ENCODE data around the gene LRRC46. TPM values are rescaled to one million over a fixed set of nuclear protein-coding genes. Genes with fewer than 3 reads are reported as not detected.

The LRRC46 gene
- total RNA-seq, 1 donor from 2014 or later: 2.8 TPM

DNA sequence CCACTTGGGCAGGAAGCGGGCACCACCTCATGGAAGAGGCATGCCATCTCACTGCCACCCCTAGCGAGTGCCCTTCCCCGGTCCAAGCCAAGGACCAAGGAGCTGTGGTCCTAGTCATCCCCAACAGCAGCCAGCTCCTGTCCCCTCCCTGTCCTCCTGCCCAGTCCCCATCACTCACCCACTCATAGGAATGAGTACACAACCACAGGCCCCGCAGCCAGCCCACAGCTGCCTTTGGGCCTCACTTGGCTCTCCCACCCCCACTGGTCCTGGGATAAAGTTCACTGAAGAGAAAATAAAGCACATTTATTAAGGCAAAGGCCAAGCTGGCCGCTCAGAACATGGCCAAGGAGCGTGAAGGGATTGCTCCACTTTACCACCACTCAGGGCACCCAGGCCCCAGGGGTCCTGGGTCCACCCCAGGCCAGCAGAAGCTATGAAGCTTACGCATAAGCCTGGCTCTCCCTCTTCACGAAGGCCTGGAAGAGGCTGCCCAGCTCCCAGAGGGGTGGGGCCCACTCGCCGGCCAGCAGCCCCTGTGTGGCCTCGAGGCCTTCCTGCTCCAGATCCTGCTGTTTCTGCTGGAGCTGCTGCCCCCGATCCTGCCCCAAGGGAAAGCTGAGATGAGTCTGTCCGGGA is 6.0 kb downstream of the LRRC46 start:
- H3K36me3 Mint-ChIP-seq: no peaks in the 10 kb centered on the region
- peak overlapping the region; percentile 51 for H3K27ac Mint-ChIP-seq
- no peaks in the 10 kb centered on the region for H3K9me3 Mint-ChIP-seq
- TF ChIP-seq, protein P1, sequence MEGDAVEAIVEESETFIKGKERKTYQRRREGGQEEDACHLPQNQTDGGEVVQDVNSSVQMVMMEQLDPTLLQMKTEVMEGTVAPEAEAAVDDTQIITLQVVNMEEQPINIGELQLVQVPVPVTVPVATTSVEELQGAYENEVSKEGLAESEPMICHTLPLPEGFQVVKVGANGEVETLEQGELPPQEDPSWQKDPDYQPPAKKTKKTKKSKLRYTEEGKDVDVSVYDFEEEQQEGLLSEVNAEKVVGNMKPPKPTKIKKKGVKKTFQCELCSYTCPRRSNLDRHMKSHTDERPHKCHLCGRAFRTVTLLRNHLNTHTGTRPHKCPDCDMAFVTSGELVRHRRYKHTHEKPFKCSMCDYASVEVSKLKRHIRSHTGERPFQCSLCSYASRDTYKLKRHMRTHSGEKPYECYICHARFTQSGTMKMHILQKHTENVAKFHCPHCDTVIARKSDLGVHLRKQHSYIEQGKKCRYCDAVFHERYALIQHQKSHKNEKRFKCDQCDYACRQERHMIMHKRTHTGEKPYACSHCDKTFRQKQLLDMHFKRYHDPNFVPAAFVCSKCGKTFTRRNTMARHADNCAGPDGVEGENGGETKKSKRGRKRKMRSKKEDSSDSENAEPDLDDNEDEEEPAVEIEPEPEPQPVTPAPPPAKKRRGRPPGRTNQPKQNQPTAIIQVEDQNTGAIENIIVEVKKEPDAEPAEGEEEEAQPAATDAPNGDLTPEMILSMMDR (conservative IDR thresholded peaks at IDR 0.05): no peak
- H3K4me3 Mint-ChIP-seq: no peak overlapping the region
- H3K27me3 Mint-ChIP-seq: no peaks in the 10 kb centered on the region
- peaks cover 9% of the 10 kb centered on the region for H3K4me1 Mint-ChIP-seq (ENCODE audit: unreplicated experiment)
- no peak for DNase-seq (ENCODE audit: extremely low spot score, unreplicated experiment)

DNA sequence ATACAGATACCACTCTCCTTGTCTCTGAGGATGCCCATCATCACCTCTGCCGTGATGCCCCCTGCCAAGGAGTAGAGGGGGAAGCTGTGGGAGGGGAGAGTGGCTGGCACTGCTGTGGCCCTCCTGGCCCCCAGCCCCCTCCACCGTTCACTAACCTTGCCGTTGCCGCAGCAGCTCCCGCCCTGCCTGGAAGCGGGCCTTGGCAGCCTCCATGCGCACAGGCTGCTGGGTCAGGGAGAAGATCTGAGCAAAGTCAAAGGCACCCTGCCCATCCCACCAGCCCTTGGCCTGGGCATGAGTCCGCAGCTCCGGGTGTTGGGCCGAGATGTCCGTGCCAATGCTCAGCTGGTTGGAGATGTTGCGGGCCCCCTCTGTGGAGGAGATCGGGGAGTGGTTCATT is 7.2 kb downstream of the LRRC46 start:
- peaks cover 4% of the 10 kb centered on the region for H3K27me3 Mint-ChIP-seq
- no peaks in the 10 kb centered on the region for H3K9me3 Mint-ChIP-seq
- peaks cover 16% of the 10 kb centered on the region for H3K4me1 Mint-ChIP-seq (ENCODE audit: unreplicated experiment)
- TF ChIP-seq, protein P1 (conservative IDR thresholded peaks at IDR 0.05): no peak
- no peak for DNase-seq (ENCODE audit: extremely low spot score, unreplicated experiment)
- H3K27ac Mint-ChIP-seq: no peak overlapping the region
- H3K36me3 Mint-ChIP-seq: no peaks in the 10 kb centered on the region
- H3K4me3 Mint-ChIP-seq: peak overlapping the region; percentile 57

DNA sequence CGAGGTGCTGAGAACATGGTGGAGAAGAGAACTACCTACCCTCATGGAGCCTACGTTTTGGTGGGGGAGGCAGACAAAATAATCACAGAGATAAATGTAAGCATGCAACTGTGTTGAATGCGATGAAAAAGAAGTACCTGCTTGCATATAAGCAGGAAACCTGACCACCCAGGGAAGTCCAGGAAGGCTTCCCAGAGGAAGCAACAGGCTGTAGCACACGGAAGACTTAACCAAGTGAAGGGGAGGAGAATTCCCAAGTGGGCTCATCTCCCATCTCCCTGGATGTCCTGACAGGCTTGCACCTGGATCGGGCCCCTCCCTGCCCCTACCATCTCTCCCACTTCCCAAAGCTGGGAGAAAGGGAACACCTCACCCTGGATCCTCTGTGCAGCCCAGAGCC is 7.6 kb downstream of the LRRC46 start:
- Mint-ChIP-seq H3K36me3 (no peaks in the 10 kb centered on the region), H3K4me1 (ENCODE audit: unreplicated experiment) (peaks cover 16% of the 10 kb centered on the region), H3K9me3 (no peaks in the 10 kb centered on the region), H3K27me3 (peaks cover 4% of the 10 kb centered on the region), H3K27ac (no peak overlapping the region), H3K4me3 (peak overlapping the region; percentile 57)
- TF ChIP-seq, protein P1 (conservative IDR thresholded peaks at IDR 0.05): no peak
- no peak for DNase-seq (ENCODE audit: extremely low spot score, unreplicated experiment)

- Mint-ChIP-seq H3K27me3 (peaks cover 15% of the 10 kb centered on the region), H3K4me1 (ENCODE audit: unreplicated experiment) (peaks cover 16% of the 10 kb centered on the region), H3K36me3 (no peaks in the 10 kb centered on the region), H3K4me3 (peak overlapping the region; percentile 95), H3K9me3 (no peaks in the 10 kb centered on the region), H3K27ac (peak overlapping the region; percentile 81)
- no peak for DNase-seq (ENCODE audit: extremely low spot score, unreplicated experiment)
- TF ChIP-seq, protein P1 (conservative IDR thresholded peaks at IDR 0.05): no peak
Observed at GRCh38 chr17:47840001-47840741, 8.7 kb downstream of the LRRC46 start.

DNA sequence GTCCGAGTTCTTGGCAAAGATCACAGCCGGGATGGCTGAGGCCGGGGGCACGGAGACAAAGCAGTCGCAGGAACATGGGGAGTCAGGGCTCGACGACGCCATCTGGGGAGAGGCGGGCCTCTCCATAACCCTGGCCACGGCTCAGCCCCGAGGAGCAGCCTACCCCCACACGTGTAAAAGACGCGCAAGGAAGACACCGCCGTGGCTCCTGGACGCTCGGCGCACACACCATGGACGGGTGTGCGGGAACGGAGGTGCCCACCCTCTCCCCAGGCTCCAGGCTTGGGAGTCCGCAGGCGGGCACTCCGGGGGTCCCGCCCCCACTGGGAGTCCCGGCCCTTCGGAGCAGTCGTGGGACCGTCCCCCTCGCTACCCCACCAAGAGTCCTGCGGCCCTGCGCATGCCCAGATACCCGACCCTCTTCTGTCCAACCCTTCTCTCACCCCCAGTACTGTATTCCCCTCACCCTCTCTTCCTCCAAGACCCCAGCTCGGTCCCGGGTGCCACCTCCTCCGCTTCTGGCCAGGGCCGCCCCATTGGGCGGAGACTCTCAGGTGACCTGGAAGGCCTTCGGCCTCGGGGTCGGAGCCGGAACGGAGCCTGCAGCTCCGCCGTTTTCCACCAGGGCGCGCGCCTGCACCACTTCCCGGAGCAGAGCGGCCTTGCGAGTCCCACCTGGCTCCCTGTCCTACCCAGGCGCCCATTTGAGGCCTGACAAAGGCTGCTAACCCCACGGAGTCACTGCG is 9.4 kb downstream of the LRRC46 start, which contains the start of gene SCRN2:
Gene SCRN2 (minus strand): TSS at position 532 of the 746 bp plus-strand sequence. CDS start 430 bp downstream, at position 102.
- Mint-ChIP-seq H3K9me3 (no peaks in the 10 kb centered on the region), H3K36me3 (no peaks in the 10 kb centered on the region), H3K4me1 (ENCODE audit: unreplicated experiment) (peaks cover 16% of the 10 kb centered on the region), H3K4me3 (peak within 1 kb of the TSS; percentile 95), H3K27me3 (peaks cover 22% of the 10 kb centered on the region), H3K27ac (peak within 1 kb of the TSS; percentile 81)
- peak; percentile 95 for DNase-seq (ENCODE audit: extremely low spot score, unreplicated experiment)
- TF ChIP-seq, protein P1 (conservative IDR thresholded peaks at IDR 0.05): peak; percentile 94
